ENCODE data around the gene CORO2A. TPM values are rescaled to one million over a fixed set of nuclear protein-coding genes. Genes with fewer than 3 reads are reported as not detected.

The CORO2A gene
- total and polyA plus RNA-seq, 2 donors (not counting 3 experiments of a cell fraction or from before 2014, with no cell fraction given), result 0.35 to 0.53 TPM

DNA sequence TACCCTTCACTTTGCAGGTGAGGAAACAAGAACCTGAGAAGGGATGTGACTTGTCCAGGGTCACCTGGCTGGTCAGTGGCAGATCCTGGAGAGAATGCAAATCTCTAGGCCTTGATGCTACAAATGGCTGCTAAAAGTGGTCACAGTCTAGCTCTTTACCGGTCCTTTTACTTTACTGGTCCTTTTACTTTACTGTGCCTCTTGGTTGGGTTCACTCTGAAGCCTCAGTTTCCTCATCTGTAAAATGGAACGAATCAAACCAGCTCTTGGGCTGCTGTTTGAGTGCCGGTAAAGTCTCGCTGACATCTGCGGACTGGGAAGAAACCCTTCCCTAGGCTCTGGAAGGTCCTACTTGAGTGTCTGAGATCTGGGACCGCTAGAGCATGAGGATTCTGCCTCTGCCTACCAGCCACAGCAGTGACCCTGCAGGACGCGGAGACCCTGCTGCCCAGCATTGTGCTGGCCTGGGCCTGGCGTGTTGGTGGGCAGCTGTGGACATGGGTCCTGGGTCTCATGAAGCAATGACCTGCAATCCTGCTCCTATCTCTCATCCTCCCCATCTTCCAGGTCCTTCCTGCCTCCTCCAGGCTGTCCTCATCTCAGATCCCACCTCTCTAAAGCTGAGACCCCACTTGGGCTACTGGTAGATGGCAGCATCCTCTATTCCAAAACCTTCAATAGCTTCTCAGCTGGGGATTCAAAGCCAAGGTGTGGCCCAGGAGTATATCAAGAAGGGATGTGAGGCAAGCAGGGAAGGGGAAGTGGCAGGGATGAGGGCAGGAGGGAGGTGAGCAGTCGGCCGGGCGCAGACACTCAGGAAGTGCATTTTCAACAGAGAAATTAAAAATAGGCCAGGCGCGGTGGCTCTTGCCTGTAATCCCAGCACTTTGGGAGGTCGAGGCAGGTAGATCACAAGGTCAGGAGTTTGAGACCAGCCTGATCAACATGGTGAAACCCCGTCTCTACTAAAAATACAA lies 13.3 kb downstream of the CORO2A start:
- POLR2A ChIA-PET, result no interaction called here
- H3K79me2 ChIP-seq (ENCODE audit: control insufficient read depth, insufficient read depth, low read length), result no peaks in the 10 kb centered on the region
- H3K9me1 ChIP-seq (replicated peaks; ENCODE audit: control insufficient read depth, extremely low read depth, insufficient read depth, low read length), result no peaks in the 10 kb centered on the region
- TF ChIP-seq POLR2AphosphoS5 (IDR thresholded peaks at IDR 0.05; ENCODE audit: insufficient read depth, low read depth, low read length) (no peak), JUN (IDR thresholded peaks at IDR 0.05; ENCODE audit: borderline replicate concordance, insufficient read depth, insufficient read length, low read depth) (no peak), EZH2 (IDR thresholded peaks at IDR 0.05; ENCODE audit: borderline replicate concordance, low read depth, low read length, severe bottlenecking) (no peak), MYC (IDR thresholded peaks at IDR 0.05; ENCODE audit: low read depth, low read length) (no peak), POLR2A (IDR thresholded peaks at IDR 0.05; ENCODE audit: low read depth, low read length) (no peak), FOS (IDR thresholded peaks at IDR 0.05; ENCODE audit: borderline replicate concordance, insufficient read depth, low read length) (no peak), GATA2 (IDR thresholded peaks at IDR 0.05; ENCODE audit: insufficient read depth, insufficient read length, low read depth, low read length) (no peak)
- TF ChIP-seq, protein P1, sequence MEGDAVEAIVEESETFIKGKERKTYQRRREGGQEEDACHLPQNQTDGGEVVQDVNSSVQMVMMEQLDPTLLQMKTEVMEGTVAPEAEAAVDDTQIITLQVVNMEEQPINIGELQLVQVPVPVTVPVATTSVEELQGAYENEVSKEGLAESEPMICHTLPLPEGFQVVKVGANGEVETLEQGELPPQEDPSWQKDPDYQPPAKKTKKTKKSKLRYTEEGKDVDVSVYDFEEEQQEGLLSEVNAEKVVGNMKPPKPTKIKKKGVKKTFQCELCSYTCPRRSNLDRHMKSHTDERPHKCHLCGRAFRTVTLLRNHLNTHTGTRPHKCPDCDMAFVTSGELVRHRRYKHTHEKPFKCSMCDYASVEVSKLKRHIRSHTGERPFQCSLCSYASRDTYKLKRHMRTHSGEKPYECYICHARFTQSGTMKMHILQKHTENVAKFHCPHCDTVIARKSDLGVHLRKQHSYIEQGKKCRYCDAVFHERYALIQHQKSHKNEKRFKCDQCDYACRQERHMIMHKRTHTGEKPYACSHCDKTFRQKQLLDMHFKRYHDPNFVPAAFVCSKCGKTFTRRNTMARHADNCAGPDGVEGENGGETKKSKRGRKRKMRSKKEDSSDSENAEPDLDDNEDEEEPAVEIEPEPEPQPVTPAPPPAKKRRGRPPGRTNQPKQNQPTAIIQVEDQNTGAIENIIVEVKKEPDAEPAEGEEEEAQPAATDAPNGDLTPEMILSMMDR (IDR thresholded peaks at IDR 0.05; ENCODE audit: extremely low read depth in 1 of 2, insufficient read depth in 1 of 2, low read depth in 1 of 2, low read length in 2 of 2), result no peak
- TF ChIP-seq, protein P2, sequence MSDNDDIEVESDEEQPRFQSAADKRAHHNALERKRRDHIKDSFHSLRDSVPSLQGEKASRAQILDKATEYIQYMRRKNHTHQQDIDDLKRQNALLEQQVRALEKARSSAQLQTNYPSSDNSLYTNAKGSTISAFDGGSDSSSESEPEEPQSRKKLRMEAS (IDR thresholded peaks at IDR 0.05; ENCODE audit: insufficient read depth, insufficient read length), result no peak
- H3K27me3 ChIP-seq (ENCODE audit: control insufficient read depth in 2 of 2, insufficient read depth in 2 of 2, low read length in 2 of 2), result no peaks in the 10 kb centered on the region
- no peak overlapping the region for H3K27ac ChIP-seq (ENCODE audit: insufficient read depth, low read depth, low read length)
- no peak overlapping the region for H3K9ac ChIP-seq (replicated peaks; ENCODE audit: extremely low read depth, insufficient read depth, low read length)
- H4K20me1 ChIP-seq (replicated peaks; ENCODE audit: control insufficient read depth, extremely low read depth, insufficient read depth, low read length), result no peaks in the 10 kb centered on the region
- intact Hi-C loops (cut with micrococcal nuclease) (no loop called here), dilution Hi-C loops (cut with MboI; ENCODE audit: extremely low pct_ligation_motif_present, low sequenced_read_pairs) (no loop called here)
- no peak overlapping the region for H2AFZ ChIP-seq (ENCODE audit: low read depth, low read length)
- H3K4me3 ChIP-seq (replicated peaks in 1 of 3; ENCODE audit: insufficient read depth in 1 of 3, low read depth in 1 of 3, low read length in 3 of 3), result no peak overlapping the region
- CTCF ChIA-PET, result interaction anchor here (0.8 to 1.1 kb wide), 3 partner anchors 9 to 26 kb away, joined by 3 read pairs; no protein-coding TSS in a partner anchor
- DNase-seq (ENCODE audit: low read depth, low spot score) (no peak), FAIRE-seq (no peak)
- no peaks in the 10 kb centered on the region for H3K36me3 ChIP-seq (ENCODE audit: control insufficient read depth in 2 of 2, extremely low read depth in 1 of 2, insufficient read depth in 2 of 2, low read length in 2 of 2)
- BruUV-seq (replicated peaks), result no TSS peak
- no peak overlapping the region for H3K4me2 ChIP-seq (ENCODE audit: insufficient read depth, low read length)
- H3K9me3 ChIP-seq (replicated peaks; ENCODE audit: control insufficient read depth, insufficient read depth, low read length), result no peaks in the 10 kb centered on the region
- H3K4me1 ChIP-seq (ENCODE audit: control insufficient read depth, extremely low read depth, insufficient read depth, low read length), result no peaks in the 10 kb centered on the region
